Pancreas (tissue), 10 donors: ENCODE measurements around the gene YEATS2. TPM values are rescaled to one million over a fixed set of nuclear protein-coding genes. Genes with fewer than 3 reads are reported as not detected.

Experiments used
- ATAC-seq, 4 donors: fragments of 200-7000 bp; cut with Tn5 transposase; one replicate each; pipeline versions ENCODE4 v1.8.0 to v1.9.1; 2020; ENCODE audit warnings: mild to moderate bottlenecking in 4 of 4, moderate library complexity in 4 of 4
- DNase-seq, 6 donors: peaks; one replicate each; pipeline ENCODE4 v3.0.0-alpha.2; 2020
- FAIRE-seq: peaks from 2 replicates; lab custom pipeline; 2012; peaks lifted over from hg19 to GRCh38; lab: Jason Lieb, UNC
- H3K27ac ChIP-seq, 4 donors: fragments of 200-600 bp; sonication (generic); 1 replicate in 3 of 4; 2 replicates in 1 of 4; pipeline versions ENCODE4 v1.5.0 to v1.8.0; 2020
- H3K27me3 ChIP-seq, 4 donors: fragments of 200-600 bp; one replicate each; pipeline ENCODE4 v1.8.0; 2021
- H3K36me3 ChIP-seq, 3 donors: fragments of 200-600 bp; sonication (generic) in 1 of 3; one replicate each; pipeline versions ENCODE4 v1.5.0 to v1.8.0; 2020 to 2021
- H3K4me1 ChIP-seq, 3 donors: fragments of 200-600 bp; one replicate each; pipeline ENCODE4 v1.8.0; 2021
- H3K4me3 ChIP-seq, 4 donors: fragments of 200-600 bp; sonication (generic) in 2 of 4; one replicate each; pipeline versions ENCODE4 v1.5.0 to v1.8.0; 2020 to 2021
- H3K9me3 ChIP-seq, 4 donors: fragments of 200-600 bp; one replicate each; pipeline ENCODE4 v1.8.0; 2021
- CTCF ChIP-seq, 4 donors: fragments of 200-600 bp; sonication (generic) in 3 of 4; IDR thresholded peaks; one replicate each; pipeline versions ENCODE4 v1.5.0 to v1.8.0; 2021; ENCODE audit warnings: antibody characterized with exemption in 4 of 4
- WGBS, 2 donors: extraction: QIAGEN DNeasy Blood & Tissue Kit; methylation state at CpG; one replicate each; pipeline ENCODE4 v1.1.7; 2013; 5-methylcytosine and 5-hydroxymethylcytosine counted together
- intact Hi-C, 3 donors: fragments of 100-400 bp; cut with DNase I; formaldehyde crosslinking; loops; one replicate each; pipeline versions ENCODE4 v1.11.1 to v1.14.2; 2022
- polyA plus RNA-seq, 2 donors: library from polyadenylated mRNA; stranded (reverse); fragments of 200-250 nt; gene quantifications; one replicate each; pipeline ENCODE4 v1.2.3, GENCODE V29; 2013
- total RNA-seq, 6 donors: library from RNA; stranded (reverse); fragmentation: NEBNext Ultra II Directional in 4 of 6; extraction: Animal tissue kit (Norgen Biotek cat#: 25700) in 4 of 6; gene quantifications; one replicate each; pipeline versions ENCODE4 v1.2.1 to v1.2.4, GENCODE V29; 2021 to 2023
- donor health status: healthy with polysubstance abuse.
- donor health status: DM: no; HTN: no; CAD: no; lungs with moderate emphysema.
- donor health status: DM: no; HTN: no; CAD: no.
- donor health status: control.
- donor health status: control.
- donor health status: Bipolar disorder and iron deficiency.
- donor health status: DM: yes; HTN: yes; CAD: no.
- donor health status: DM: no; HTN: no; CAD: no.
- donor health status: DM: no; HTN: no; CAD: no.
- donor health status: DM: yes; HTN: yes; CAD: no.

Gene YEATS2
- total and polyA plus RNA-seq, 8 donors: 5.7 to 12.8 (median 6.4) TPM

DNA sequence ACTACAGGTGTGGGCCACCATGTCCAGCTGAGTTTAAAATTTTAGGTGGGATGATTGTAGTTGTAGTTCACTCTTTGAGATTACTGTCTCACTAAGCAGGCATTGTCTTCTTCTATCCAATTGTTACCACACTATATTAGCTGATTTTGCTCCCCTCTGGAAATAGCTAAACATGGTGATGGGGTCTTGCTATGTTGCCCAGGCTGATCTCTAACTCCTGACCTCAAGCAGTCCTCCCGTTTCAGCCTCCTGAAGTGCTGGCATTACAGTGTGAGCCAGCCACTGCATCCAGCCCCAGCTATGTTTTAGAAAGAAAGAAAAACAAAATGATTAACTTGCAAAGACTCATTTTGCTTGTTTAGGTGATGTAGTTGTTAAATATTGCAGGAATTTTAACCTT is 30.6 kb downstream of the YEATS2 start:
- WGBS, 2 donors: 94 to 96% methylated on average over 1 of the region's 1 CpG
- Histone ChIP-seq H3K27me3 (no peaks in the 10 kb centered on the region), H3K4me3 (no peak overlapping the region), H3K36me3 (peaks cover 0 to 17% (median 0%) of the 10 kb centered on the region in 3 donors), H3K4me1 (no peaks in the 10 kb centered on the region), H3K9me3 (no peaks in the 10 kb centered on the region), H3K27ac (no peak overlapping the region)
- FAIRE-seq: no peak
- no peak for TF ChIP-seq CTCF (IDR thresholded peaks at IDR 0.05)
- no peak for ATAC-seq
- DNase-seq: no peak
- intact Hi-C loops: no loop called here

DNA sequence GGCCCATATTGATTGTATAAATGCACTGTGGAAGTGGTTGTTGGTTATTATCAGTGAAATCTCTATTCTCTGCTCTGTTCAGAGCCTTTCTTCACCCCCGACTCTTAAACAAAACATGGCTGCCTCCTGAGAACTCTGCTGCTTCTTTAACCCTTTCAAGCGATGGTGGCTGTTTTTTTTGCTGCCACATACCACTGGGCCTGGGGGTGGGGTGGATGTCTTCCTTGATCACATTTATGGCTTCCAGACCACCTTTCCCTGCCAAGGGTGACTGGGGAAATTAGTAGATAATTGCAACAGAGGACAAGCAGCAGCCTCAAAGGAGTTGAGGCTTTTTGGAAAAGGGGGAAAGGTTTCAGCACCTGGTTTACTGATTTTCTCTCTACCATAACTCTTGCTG is 32.8 kb downstream of the YEATS2 start:
- no peak overlapping the region for H3K4me3 ChIP-seq
- H3K4me1 ChIP-seq: no peaks in the 10 kb centered on the region
- intact Hi-C loops: no loop called here
- peaks cover 0 to 17% (median 0%) of the 10 kb centered on the region in 3 donors for H3K36me3 ChIP-seq
- H3K9me3 ChIP-seq: no peaks in the 10 kb centered on the region
- no peak overlapping the region for H3K27ac ChIP-seq
- no peaks in the 10 kb centered on the region for H3K27me3 ChIP-seq
- DNase-seq (no peak), FAIRE-seq (no peak), ATAC-seq (no peak)
- TF ChIP-seq CTCF (IDR thresholded peaks at IDR 0.05): no peak
- 91 to 94% methylated on average over 2 of the region's 2 CpGs for WGBS, 2 donors

DNA sequence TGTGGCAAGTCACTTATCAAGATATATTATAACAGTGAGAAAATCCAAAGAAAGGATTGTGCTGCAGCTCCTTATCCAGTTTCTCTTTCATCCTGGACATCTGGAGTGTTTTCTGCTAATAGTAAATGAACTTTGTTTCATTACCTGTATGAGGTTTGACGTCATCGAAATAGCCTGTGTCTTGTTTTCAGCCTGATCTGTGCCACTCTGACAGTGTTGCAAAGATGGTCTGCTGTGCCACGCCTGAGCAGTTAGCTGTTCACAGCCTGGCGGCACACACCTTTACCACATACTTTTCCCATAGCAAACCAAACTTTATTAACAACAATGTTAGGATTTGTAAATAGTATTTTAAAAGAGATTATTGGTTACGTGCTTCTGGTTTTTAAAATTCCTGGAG is 34.0 kb downstream of the YEATS2 start:
- peaks cover 0 to 17% (median 0%) of the 10 kb centered on the region in 3 donors for H3K36me3 ChIP-seq
- no peak overlapping the region for H3K27ac ChIP-seq
- intact Hi-C loops: no loop called here
- TF ChIP-seq CTCF (IDR thresholded peaks at IDR 0.05): no peak
- FAIRE-seq (no peak), DNase-seq (no peak), ATAC-seq (no peak)
- no peaks in the 10 kb centered on the region for H3K27me3 ChIP-seq
- no peaks in the 10 kb centered on the region for H3K4me1 ChIP-seq
- H3K4me3 ChIP-seq: no peak overlapping the region
- no peaks in the 10 kb centered on the region for H3K9me3 ChIP-seq
- WGBS, 2 donors: 92 to 93% methylated on average over 5 of the region's 5 CpGs

- intact Hi-C loops: no loop called here
- no peaks in the 10 kb centered on the region for H3K9me3 ChIP-seq
- WGBS, 2 donors: 88 to 90% methylated on average over 7 of the region's 7 CpGs
- ATAC-seq: no peak
- peaks cover 0 to 8% (median 0%) of the 10 kb centered on the region in 3 donors for H3K36me3 ChIP-seq
- no peak overlapping the region for H3K27ac ChIP-seq
- no peaks in the 10 kb centered on the region for H3K27me3 ChIP-seq
- FAIRE-seq: no peak
- no peaks in the 10 kb centered on the region for H3K4me1 ChIP-seq
- no peak for TF ChIP-seq CTCF (IDR thresholded peaks at IDR 0.05)
- no peak for DNase-seq
- H3K4me3 ChIP-seq: no peak overlapping the region
Measured at GRCh38 chr3:183733553-183733952, 36.0 kb downstream of the YEATS2 start.

DNA sequence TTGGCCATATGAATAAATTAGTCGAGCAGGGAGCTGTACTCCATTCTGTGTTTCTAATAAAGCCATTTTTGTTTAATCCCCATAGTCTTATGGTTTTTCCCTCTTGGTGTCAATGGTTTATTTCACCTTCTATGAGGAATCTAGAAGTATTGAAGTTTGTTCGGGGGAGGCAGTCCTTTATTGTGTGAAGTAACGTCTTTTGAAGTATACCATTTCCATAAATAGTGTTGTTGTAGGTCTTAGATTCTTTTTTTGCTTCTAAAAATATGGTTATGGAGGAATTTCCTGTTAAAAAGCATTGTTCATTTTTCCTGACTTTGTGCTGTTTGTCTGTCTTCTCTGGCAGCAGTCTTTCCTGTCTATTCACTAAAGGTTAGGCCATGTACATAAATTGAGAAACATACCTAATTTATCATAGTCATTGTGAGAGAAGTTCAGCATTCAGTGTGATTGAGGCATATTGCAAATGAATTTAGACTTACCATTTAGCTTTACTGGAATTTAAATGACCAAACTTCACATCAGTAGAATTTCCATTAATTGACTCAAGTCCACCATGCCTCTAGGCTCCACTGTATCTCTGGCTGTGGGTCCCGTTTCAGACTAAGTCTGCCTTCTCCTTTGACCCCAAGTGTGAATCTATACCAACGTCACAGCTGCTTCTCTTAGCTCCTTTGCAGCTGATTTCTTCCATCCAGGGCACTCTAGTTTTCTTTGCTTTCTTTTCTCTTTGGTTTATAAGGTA is 37.3 kb downstream of the YEATS2 start:
- Histone ChIP-seq H3K4me1 (no peaks in the 10 kb centered on the region), H3K4me3 (no peak overlapping the region), H3K27ac (no peak overlapping the region), H3K9me3 (no peaks in the 10 kb centered on the region), H3K36me3 (no peaks in the 10 kb centered on the region), H3K27me3 (no peaks in the 10 kb centered on the region)
- FAIRE-seq (no peak), ATAC-seq (no peak), DNase-seq (no peak)
- no peak for TF ChIP-seq CTCF (IDR thresholded peaks at IDR 0.05)
- 83 to 88% methylated on average over 5 of the region's 5 CpGs for WGBS, 2 donors
- intact Hi-C loops: no loop called here
